ENCODE data around the gene ADTRP.

Gene ADTRP

DNA sequence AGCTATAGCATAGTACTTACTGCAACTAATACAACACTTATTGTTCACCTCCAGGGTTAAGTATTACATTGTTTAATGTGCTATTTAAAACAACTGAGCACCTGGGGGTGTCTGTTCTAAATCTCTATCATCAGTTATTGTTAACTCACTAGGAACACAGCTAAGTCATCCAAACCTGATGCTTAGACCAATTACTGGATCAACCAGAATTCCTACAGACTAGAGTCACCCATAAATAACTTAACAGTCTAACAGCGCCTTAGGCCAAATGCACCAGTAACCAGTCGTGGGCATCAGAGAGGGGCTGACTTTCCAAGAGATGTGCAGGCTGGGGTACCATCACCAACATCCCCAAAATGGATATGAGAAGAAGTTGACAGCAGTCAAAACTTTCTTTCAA lies 110.7 kb downstream of the ADTRP start:
- TF ChIP-seq CTCF (conservative IDR thresholded peaks at IDR 0.05), result no peak
- no peak for TF ChIP-seq ZFX (IDR thresholded peaks at IDR 0.05)
- no peak overlapping the region for H3K27ac ChIP-seq

DNA sequence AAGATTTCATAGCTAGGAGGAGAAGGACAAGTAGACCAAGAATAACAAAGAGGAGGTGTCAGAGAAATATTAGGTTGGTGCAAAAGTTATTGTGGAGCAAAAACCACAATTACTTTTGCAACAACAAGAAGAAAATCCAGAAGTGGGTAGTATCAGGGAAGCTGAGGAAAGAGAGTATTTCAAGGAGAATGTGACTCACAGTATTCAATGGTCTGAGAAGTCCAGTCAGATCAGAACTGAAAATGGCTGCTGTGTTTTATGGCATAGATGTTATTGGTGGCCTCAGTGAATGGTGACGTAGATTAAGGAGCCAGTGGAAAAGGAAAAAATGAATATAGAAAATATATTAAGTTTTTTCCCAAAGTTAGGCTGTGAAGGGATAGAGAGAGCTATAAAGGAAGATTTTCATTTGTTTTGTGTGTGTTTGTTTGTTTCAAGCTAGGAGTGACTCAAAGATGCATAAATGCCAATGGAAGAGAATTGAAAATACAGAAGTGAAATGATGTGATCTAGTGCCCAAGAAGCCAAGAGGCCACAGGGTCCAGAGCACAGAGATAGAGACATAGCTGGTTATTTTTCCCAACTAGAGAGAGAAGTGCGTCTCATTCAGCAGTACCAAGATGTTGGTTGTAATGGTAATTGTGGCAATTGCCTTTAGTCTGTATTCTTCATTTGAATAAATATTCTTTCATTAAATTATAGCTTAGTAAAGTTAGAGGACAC lies 112.8 kb downstream of the ADTRP start:
- no peak overlapping the region for H3K27ac ChIP-seq
- TF ChIP-seq CTCF (conservative IDR thresholded peaks at IDR 0.05) (no peak), ZFX (IDR thresholded peaks at IDR 0.05) (no peak)
